K562 (cell line): ENCODE data around the gene PIGL. TPM values are rescaled to one million over a fixed set of nuclear protein-coding genes. Genes with fewer than 3 reads are reported as not detected.

Experiments used
- ATAC-seq: fragments of 200-7000 bp; cut with Tn5 transposase; 3 replicates; pipeline ENCODE4 v1.9.1; 2020; ENCODE audit warnings: moderate library complexity
- BruUV-seq: library from RNA; stranded (reverse); fragments of 400-500 nt; replicated peaks from 2 replicates; lab custom pipeline; 2021; lab: Mats Ljungman, UMichigan
- CTCF ChIA-PET: fragments of 300-600 bp; formaldehyde crosslinking; extraction: SDS; loops from one replicate; lab custom pipeline; 2021; ENCODE audit warnings: low intra/inter-chr PET ratio; lab: Yijun Ruan, JAX
- POLR2A ChIA-PET: fragments of 300-600, 350-650 bp; sonication (Branson Sonifier 250); formaldehyde crosslinking; extraction: SDS; loops from one replicate; lab custom pipeline; 2021; ENCODE audit warnings: antibody characterized with exemption, inconsistent platforms; lab: Yijun Ruan, JAX
- DNase-seq, 4 experiments: peaks; one replicate each; pipeline versions ENCODE4 v3.0.0 to v3.0.0-alpha.2; 2011 to 2018; ENCODE audit warnings: low spot score in 3 of 4, mixed read lengths in 3 of 4; ENCODE audit errors: extremely low read depth in 1 of 4
- FAIRE-seq: peaks from 2 replicates; lab custom pipeline; 2011; peaks lifted over from hg19 to GRCh38; lab: Jason Lieb, UNC
- H2AFZ ChIP-seq: 2 replicates; pipeline ENCODE4 v1.6.0; 2011; ENCODE audit warnings: low read depth, low read length, control low read depth, inconsistent platforms
- H3K27ac ChIP-seq: fragments of 200-600 bp; 3 replicates; pipeline ENCODE4 v1.8.0; 2011; ENCODE audit warnings: low read depth, mild to moderate bottlenecking, control low read depth, inconsistent platforms, low read length, moderate library complexity, mixed read lengths; ENCODE audit errors: extremely low read depth
- H3K27me3 ChIP-seq, 2 experiments: fragments of 300-600 bp in 1 of 2; 2 replicates in 1 of 2; 3 replicates in 1 of 2; pipeline versions ENCODE4 v1.6.0 to v1.8.0; 2011; ENCODE audit warnings: inconsistent platforms in 2 of 2, low read length in 2 of 2, mild to moderate bottlenecking in 1 of 2, mixed read lengths in 1 of 2, moderate library complexity in 1 of 2; ENCODE audit not compliant: control insufficient read depth in 2 of 2, insufficient read depth in 2 of 2
- H3K36me3 ChIP-seq: fragments of 300-600 bp; 3 replicates; pipeline ENCODE4 v1.8.0; 2011; ENCODE audit warnings: mild to moderate bottlenecking, low read length, inconsistent platforms; ENCODE audit not compliant: control insufficient read depth, insufficient read depth
- H3K4me1 ChIP-seq, 2 experiments: fragments of 200-600 bp in 1 of 2; replicated peaks in 1 of 2; 2 replicates in 1 of 2; 3 replicates in 1 of 2; pipeline versions ENCODE4 v1.5.1 to v1.8.0; 2011; ENCODE audit warnings: inconsistent platforms in 2 of 2, low read length in 2 of 2, mild to moderate bottlenecking in 1 of 2, mixed read lengths in 1 of 2, moderate library complexity in 1 of 2; ENCODE audit not compliant: control insufficient read depth in 2 of 2, insufficient read depth in 2 of 2
- H3K4me2 ChIP-seq: 2 replicates; pipeline ENCODE4 v1.6.1; 2011; ENCODE audit warnings: low read length, control low read depth, inconsistent platforms, mixed read lengths; ENCODE audit not compliant: insufficient read depth
- H3K4me3 ChIP-seq: fragments of 200-600 bp; sonication (generic), shearing (Covaris generic); 2 replicates; pipeline ENCODE4 v1.5.1; 2016; ENCODE audit warnings: control low read depth, inconsistent platforms
- H3K79me2 ChIP-seq: fragments of 200-600 bp; 3 replicates; pipeline ENCODE4 v1.8.0; 2011; ENCODE audit warnings: low read length, inconsistent platforms; ENCODE audit not compliant: control insufficient read depth, insufficient read depth
- H3K9ac ChIP-seq, 2 experiments: 2 replicates each; pipeline versions ENCODE4 v1.6.0 to v1.6.1; 2011; ENCODE audit warnings: low read depth in 2 of 2, low read length in 2 of 2, control low read depth in 1 of 2, inconsistent platforms in 1 of 2, mild to moderate bottlenecking in 1 of 2, mixed read lengths in 1 of 2; ENCODE audit not compliant: insufficient read depth in 1 of 2
- H3K9me1 ChIP-seq: one replicate; pipeline ENCODE4 v1.6.0; 2011; ENCODE audit warnings: inconsistent platforms, mild to moderate bottlenecking, low read length, moderate library complexity; ENCODE audit not compliant: control insufficient read depth, insufficient read depth
- H3K9me3 ChIP-seq: replicated peaks from 2 replicates; pipeline ENCODE4 v1.5.1; 2011; ENCODE audit warnings: low read depth, low read length, inconsistent platforms; ENCODE audit not compliant: control insufficient read depth, insufficient read depth
- H4K20me1 ChIP-seq: replicated peaks from 2 replicates; pipeline ENCODE4 v1.6.1; 2011; ENCODE audit warnings: low read length, inconsistent platforms, mixed read lengths; ENCODE audit not compliant: control insufficient read depth, insufficient read depth
- CEBPB ChIP-seq: fragments of 450-650 bp; IDR thresholded peaks from 2 replicates; pipeline ENCODE4 v1.6.1; 2016; ENCODE audit warnings: missing genetic modification characterization, missing compliant biosample characterization
- CEBPG ChIP-seq, 3 experiments: fragments of 200-800 bp in 1 of 3; sonication (Bioruptor generic) in 1 of 3; sonication (generic) in 1 of 3; formaldehyde crosslinking in 1 of 3; IDR thresholded peaks in 2 of 3; conservative IDR thresholded peaks in 1 of 3; 2 replicates each; pipeline versions ENCODE4 v1.6.1 to v1.8.0; 2016 to 2022; ENCODE audit warnings: missing compliant biosample characterization in 2 of 3, missing genetic modification characterization in 2 of 3, mild to moderate bottlenecking in 1 of 3, missing genetic modification reagents in 1 of 3
- CGGBP1 ChIP-seq: fragments of 250-450 bp; sonication (Bioruptor Pico); IDR thresholded peaks from 2 replicates; pipeline ENCODE4 v1.9.0; 2021; ENCODE audit warnings: mild to moderate bottlenecking
- CHD2 ChIP-seq: IDR thresholded peaks from 2 replicates; pipeline ENCODE4 v1.6.1; 2011; ENCODE audit warnings: low read depth, low read length
- DMBX1 ChIP-seq: fragments of 250-450 bp; sonication (Bioruptor Pico); IDR thresholded peaks from 2 replicates; pipeline ENCODE4 v1.8.0; 2022; ENCODE audit warnings: inconsistent platforms, mild to moderate bottlenecking, moderate library complexity, borderline replicate concordance
- FIP1L1 ChIP-seq: fragments of 200-400 bp; formaldehyde crosslinking; IDR thresholded peaks from 2 replicates; pipeline ENCODE4 v1.6.1; 2018; ENCODE audit warnings: mild to moderate bottlenecking, low read depth, low read length; ENCODE audit not compliant: poor library complexity, severe bottlenecking
- GTF2A2 ChIP-seq: IDR thresholded peaks from 2 replicates; pipeline ENCODE4 v1.6.1; 2016; ENCODE audit warnings: mild to moderate bottlenecking, missing genetic modification characterization, missing compliant biosample characterization
- POLR2AphosphoS2 ChIP-seq: IDR thresholded peaks from 2 replicates; pipeline ENCODE4 v1.6.1; 2012; ENCODE audit warnings: low read length, improper control_type of control experiment
- SAFB2 ChIP-seq: fragments of 200-400 bp; formaldehyde crosslinking; IDR thresholded peaks from 2 replicates; pipeline ENCODE4 v1.6.1; 2018; ENCODE audit warnings: borderline replicate concordance, low read length, low read depth, moderate library complexity; ENCODE audit not compliant: severe bottlenecking
- ZBTB5 ChIP-seq: fragments of 450-650 bp; IDR thresholded peaks from 2 replicates; pipeline ENCODE4 v1.6.1; 2017; ENCODE audit warnings: antibody characterized with exemption
- ZFP1 ChIP-seq: fragments of 450-650 bp; formaldehyde crosslinking; IDR thresholded peaks from 2 replicates; pipeline ENCODE4 v1.4.0; 2020; ENCODE audit warnings: mild to moderate bottlenecking, mixed read lengths
- ZNF311 ChIP-seq: fragments of 250-450 bp; sonication (Bioruptor Pico); IDR thresholded peaks from 2 replicates; pipeline ENCODE4 v1.4.0; 2020; ENCODE audit warnings: mild to moderate bottlenecking, moderate library complexity
- WGBS: fragments of 100-300 bp; shearing (Covaris generic); methylation state at CpG from one replicate; pipeline ENCODE4 v1.1.6; 2016; ENCODE audit warnings: low coverage, mixed read lengths; ENCODE audit not compliant: insufficient coverage; ENCODE audit errors: missing lambda C conversion rate; 5-methylcytosine and 5-hydroxymethylcytosine counted together
- in situ Hi-C: fragments of 300-500 bp; cut with MboI; formaldehyde crosslinking; loops from 4 replicates; pipeline ENCODE4 v1.15.0; 2018; ENCODE audit warnings: inconsistent platforms, mixed read lengths
- intact Hi-C: fragments of 100-400 bp; cut with micrococcal nuclease; formaldehyde crosslinking; loops from 2 replicates; pipeline ENCODE4 v1.14.2; 2022
- polyA plus RNA-seq, 8 experiments: library from polyadenylated mRNA; depleted of rRNA in 4 of 8; stranded (reverse) in 5 of 8; unstranded in 3 of 8; fragments of >200 nt; fragmentation: Nextera tagmentation in 2 of 8; fragmentation: Illumina TruSeq in 1 of 8; extraction: Ambion mirVana in 2 of 8; extraction: Trizol in 1 of 8; gene quantifications; 2 replicates each; pipeline versions ENCODE4 v1.2.1 to v1.2.3, GENCODE V29; 2011 to 2014; ENCODE audit warnings: inconsistent platforms in 1 of 8, missing spikeins in 1 of 8
- total RNA-seq, 7 experiments: library from RNA; depleted of rRNA in 6 of 7; stranded (reverse); fragments of >200 nt in 6 of 7; fragmentation: Illumina TruSeq in 2 of 7; extraction: Trizol in 2 of 7; gene quantifications; 2 replicates each; pipeline versions ENCODE4 v1.2.1 to v1.2.3, GENCODE V29; 2011 to 2021; ENCODE audit warnings: low replicate concordance in 1 of 7

PIGL gene
- total and polyA plus RNA-seq, 9 of the 15 experiments (the other 6 are each of a cell fraction or from before 2014, with no cell fraction given): 19.9 to 55.3 (median 29.6) TPM

GRCh38 chr17:16241906-16242399, 24.9 kb downstream of the PIGL start:
- POLR2A ChIA-PET: no interaction called here
- intact Hi-C loops (no loop called here), in situ Hi-C loops (no loop called here)
- H4K20me1 ChIP-seq: no peaks in the 10 kb centered on the region
- no peak overlapping the region for H2AFZ ChIP-seq
- DNase-seq (no peak), ATAC-seq (no peak), FAIRE-seq (no peak)
- BruUV-seq: no TSS peak
- H3K4me3 ChIP-seq: no peak overlapping the region
- H3K9ac ChIP-seq: no peak overlapping the region
- no peaks in the 10 kb centered on the region; the same call in 1 of the 3 replicates for H3K79me2 ChIP-seq
- no peaks in the 10 kb centered on the region for H3K27me3 ChIP-seq
- peaks cover 0 to 8% of the 10 kb centered on the region in 2 experiments; a peak in 3 of 5 replicates for H3K4me1 ChIP-seq
- no peaks in the 10 kb centered on the region for H3K9me3 ChIP-seq
- no peak overlapping the region for H3K27ac ChIP-seq
- H3K4me2 ChIP-seq: no peak overlapping the region
- H3K36me3 ChIP-seq: no peaks in the 10 kb centered on the region
- CTCF ChIA-PET: no interaction called here
- no peak for TF ChIP-seq ZNF311 (CRISPR knock-in tag)
- TF ChIP-seq ZFP1: no peak
- TF ChIP-seq FIP1L1: no peak
- TF ChIP-seq DMBX1 (CRISPR knock-in tag): no peak
- no peak for TF ChIP-seq GTF2A2 (tag)
- TF ChIP-seq, all 486 proteins: peak for 0
- H3K9me1 ChIP-seq: no peaks in the 10 kb centered on the region

GRCh38 chr17:16243385-16243784, 26.4 kb downstream of the PIGL start:
- FAIRE-seq (no peak), DNase-seq (no peak), ATAC-seq (no peak)
- ChIA-PET CTCF (no interaction called here), POLR2A (interaction anchor here (0.6 to 1.2 kb wide), 2 partner anchors 10 to 107 kb away, joined by 3 to 5 read pairs; no protein-coding TSS in a partner anchor)
- Histone ChIP-seq H3K4me3 (no peak overlapping the region), H3K9ac (no peak overlapping the region), H3K4me2 (peak overlapping the region; percentile 29; the same call in 1 of the 2 replicates), H3K27ac (peak overlapping the region; percentile 3; the same call in 1 of the 3 replicates), H3K79me2 (no peaks in the 10 kb centered on the region; the same call in 1 of the 3 replicates), H3K36me3 (no peaks in the 10 kb centered on the region), H2AFZ (peak overlapping the region; percentile 14; the same call in 1 of the 2 replicates), H3K9me1 (no peaks in the 10 kb centered on the region), H4K20me1 (no peaks in the 10 kb centered on the region), H3K4me1 (peaks cover 0 to 8% of the 10 kb centered on the region in 2 experiments; a peak in 3 of 5 replicates), H3K27me3 (no peaks in the 10 kb centered on the region), H3K9me3 (no peaks in the 10 kb centered on the region)
- TF ChIP-seq CEBPB (tag) (peak; percentile 69), CGGBP1 (CRISPR knock-in tag) (no peak), ZBTB5 (no peak), CHD2 (no peak), POLR2AphosphoS2 (no peak), SAFB2 (no peak), CEBPG (CRISPR knock-in tag; IDR thresholded peaks at IDR 0.05) (no peak), CEBPG (tag; conservative IDR thresholded peaks at IDR 0.05 in 1 of 2, IDR thresholded peaks at IDR 0.05 in 1 of 2) (peak; percentile 34 to 64; a peak in 3 of 4 replicates)
- in situ Hi-C loops (no loop called here), intact Hi-C loops (no loop called here)
- WGBS: 45% methylated on average over 5 of the region's 5 CpGs
- TSS peak; percentile 30 for BruUV-seq
